Kidney tubule cell (primary cell): ENCODE data around the gene SBNO2.
"Not testable (repeated sequence)": the region's sequence is repeated elsewhere in the genome, so short reads cannot be mapped to it uniquely, and the experiment has no call there.

Experiments used
- DNase-seq: peaks from one replicate; pipeline ENCODE4 v3.0.0-alpha.2; 2018; ENCODE audit warnings: low spot score

Gene SBNO2

GRCh38 chr19:1206150-1206863 is 32.2 kb upstream of the SBNO2 start:
- DNase-seq: no peak

- peak; percentile 97 for DNase-seq
Measured at GRCh38 chr19:1205114-1206099, 31.3 kb upstream of the SBNO2 start, which contains the start of gene STK11. TSS of gene STK11 (plus strand) at chr19:1205778. CDS start at chr19:1206914, 1,136 bp downstream.

GRCh38 chr19:1200614-1201013 is 26.5 kb upstream of the SBNO2 start:
- not testable (repeated sequence) for DNase-seq

GRCh38 chr19:1199531-1199930 is 25.5 kb upstream of the SBNO2 start:
- DNase-seq: no peak

- peak; percentile 84 for DNase-seq
Measured at GRCh38 chr19:1189419-1189818, 15.4 kb upstream of the SBNO2 start.

- DNase-seq: peak; percentile 95
Measured at GRCh38 chr19:1183543-1184172, 9.6 kb upstream of the SBNO2 start.

GRCh38 chr19:1182727-1183126 is 8.7 kb upstream of the SBNO2 start:
- peak; percentile 61 for DNase-seq

GRCh38 chr19:1182068-1182467 is 8.0 kb upstream of the SBNO2 start:
- no peak for DNase-seq

GRCh38 chr19:1181606-1182005 is 7.5 kb upstream of the SBNO2 start:
- DNase-seq: peak; percentile 67

GRCh38 chr19:1177322-1178114 is 3.5 kb upstream of the SBNO2 start:
- peak; percentile 98 for DNase-seq

GRCh38 chr19:1173159-1173844 is 766 bp downstream of the SBNO2 start:
- DNase-seq: no peak

GRCh38 chr19:1172353-1173158 is 1.5 kb downstream of the SBNO2 start:
- peak; percentile 80 for DNase-seq

GRCh38 chr19:1171755-1172352 is 2.2 kb downstream of the SBNO2 start:
- peak; percentile 41 for DNase-seq

GRCh38 chr19:1170938-1171754 is 2.9 kb downstream of the SBNO2 start:
- DNase-seq: no peak

GRCh38 chr19:1169921-1170885 is 3.9 kb downstream of the SBNO2 start:
- DNase-seq: peak; percentile 45

- DNase-seq: no peak
Measured at GRCh38 chr19:1169411-1169791, 4.7 kb downstream of the SBNO2 start.

- peak; percentile 90 for DNase-seq
Measured at GRCh38 chr19:1168572-1169410, 5.3 kb downstream of the SBNO2 start.
